ENCODE measurements around the gene BTBD19.
"Not testable (repeated sequence)": the region's sequence is repeated elsewhere in the genome, so short reads cannot be mapped to it uniquely, and the experiment has no call there.

The BTBD19 gene

DNA sequence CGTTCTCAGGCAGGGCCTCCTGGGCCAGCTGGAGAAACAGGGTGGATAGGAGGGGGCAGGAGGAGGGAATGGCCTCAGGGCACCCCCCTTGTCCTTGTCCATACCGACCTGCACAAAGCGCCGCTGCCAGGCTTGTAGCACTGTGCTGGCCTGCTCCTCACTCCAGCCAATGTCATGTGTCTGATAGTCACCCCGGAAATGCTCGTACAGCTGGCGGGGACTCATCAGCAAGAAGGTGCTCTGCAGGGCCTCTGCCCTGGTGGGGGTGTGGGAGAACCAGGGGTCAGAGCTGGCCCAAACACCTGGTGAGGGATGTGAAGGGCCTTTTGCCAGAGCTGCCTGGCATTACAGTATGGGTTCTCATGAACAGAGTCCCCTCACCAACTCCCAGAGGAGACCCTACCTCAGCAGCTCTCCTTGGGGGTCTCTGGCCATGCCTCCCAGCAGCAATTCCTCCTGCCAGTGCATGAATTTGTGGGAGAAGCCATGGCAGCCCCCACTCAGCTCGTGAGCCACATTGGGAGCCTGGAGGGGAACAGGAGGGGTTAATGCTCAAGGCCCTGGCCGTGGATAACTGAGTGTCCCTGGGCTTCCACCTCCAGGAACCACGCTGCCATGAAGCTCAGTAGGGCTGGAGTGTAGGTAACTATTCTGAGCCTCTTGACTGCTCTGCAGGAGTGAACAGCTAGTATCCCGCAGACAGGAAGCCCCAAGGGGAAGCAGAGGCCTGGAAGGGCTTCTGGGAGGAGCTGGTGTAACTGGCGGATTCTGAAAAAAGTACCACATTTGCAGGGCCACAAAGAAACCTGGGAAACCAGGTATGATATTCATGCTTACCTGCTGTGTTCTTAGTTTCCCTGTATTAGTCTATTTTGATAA is 21.4 kb downstream of the BTBD19 start:
- DNase-seq = no peak

DNA sequence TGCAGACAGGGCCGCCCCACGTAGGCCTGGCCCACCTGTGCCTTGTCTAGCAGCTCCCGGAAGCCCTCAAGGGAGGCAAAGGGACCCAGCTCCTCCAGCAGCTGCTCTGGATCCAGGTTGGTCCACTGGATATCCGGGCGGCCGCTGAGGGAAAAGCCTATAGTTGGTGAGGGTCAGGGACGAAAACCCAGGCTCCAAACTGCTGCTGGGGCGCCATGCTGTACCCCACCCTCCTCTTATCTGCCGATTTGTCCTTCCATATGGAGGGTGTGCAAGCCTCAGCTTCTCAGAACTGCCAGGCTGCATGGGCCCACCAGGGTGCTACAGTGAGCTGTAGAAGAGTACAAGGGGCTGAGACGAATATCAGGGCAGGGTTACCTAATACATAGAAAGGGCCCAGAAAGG is 22.6 kb downstream of the BTBD19 start:
- DNase-seq = no peak

DNA sequence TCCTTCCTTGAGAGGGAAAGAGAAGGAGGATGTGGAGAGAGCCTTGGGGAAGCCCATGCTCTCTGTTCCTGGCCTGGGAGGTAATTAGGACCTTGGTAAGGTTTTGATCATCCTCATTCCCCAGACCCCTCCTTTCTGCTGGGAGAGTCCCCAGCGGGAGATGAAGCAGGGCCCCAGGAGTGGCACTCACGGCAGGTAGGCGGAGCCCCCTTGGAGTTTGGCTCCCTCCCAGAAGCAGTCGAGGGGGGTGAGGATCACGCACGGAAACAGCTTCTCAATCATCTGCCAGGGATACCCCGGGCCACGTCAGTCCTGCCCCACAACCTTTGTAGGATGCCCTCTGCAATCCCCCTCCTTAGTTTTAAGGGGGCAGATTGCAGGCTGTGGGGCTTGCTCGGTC is 23.2 kb downstream of the BTBD19 start:
- DNase-seq = no peak

DNA sequence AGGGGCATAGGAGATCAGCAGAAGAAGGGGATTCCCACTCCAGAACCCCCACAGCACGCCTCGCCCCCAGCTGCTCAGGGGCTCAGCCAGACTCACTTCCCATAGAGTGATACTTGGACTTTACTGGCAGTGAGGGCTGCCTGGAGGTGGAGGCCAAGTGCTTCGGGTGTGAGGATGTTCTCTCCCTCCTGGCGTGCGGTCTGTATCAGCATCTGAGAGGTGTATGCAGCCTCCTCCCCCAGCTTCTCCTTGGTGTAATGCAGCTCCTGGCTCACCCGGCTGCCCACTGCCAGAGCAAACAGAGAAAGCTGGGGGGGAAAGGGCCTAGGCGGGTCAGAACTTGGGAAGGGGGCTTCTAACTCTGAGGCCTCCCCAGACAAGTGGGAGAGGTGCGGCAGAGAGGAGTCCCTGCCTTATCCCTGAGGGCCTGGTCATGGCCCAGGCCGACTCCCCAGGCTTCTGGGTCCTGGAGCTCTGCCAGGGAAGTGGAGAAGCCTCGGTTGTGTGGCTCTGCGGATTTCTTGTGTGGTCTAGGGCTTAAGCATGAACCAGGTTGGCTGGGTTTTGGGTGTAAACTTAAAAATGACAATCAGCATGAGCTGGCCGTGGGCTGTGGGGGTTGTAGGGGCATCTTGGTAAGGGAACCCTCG is 23.9 kb downstream of the BTBD19 start:
- no peak for DNase-seq

DNA sequence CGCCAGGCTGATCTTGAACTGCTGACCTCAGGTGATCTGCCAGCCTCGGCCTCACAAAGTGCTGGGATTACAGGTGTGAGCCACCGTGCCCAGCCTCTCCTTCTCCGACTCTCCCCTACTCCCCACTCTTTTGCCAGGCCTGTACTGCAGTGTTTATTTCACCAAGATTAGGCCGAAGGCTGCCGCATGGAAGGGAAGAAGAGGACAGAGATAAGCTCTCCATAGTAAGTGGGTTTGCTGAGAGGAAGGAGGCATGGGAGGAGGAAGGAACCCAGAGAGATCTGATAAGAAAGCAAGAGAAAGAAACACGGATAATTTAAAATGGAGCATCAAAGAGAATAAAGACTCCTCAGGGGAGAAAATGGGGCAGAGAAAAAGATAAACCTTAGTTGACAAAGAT is 26.0 kb downstream of the BTBD19 start:
- DNase-seq = no peak

DNA sequence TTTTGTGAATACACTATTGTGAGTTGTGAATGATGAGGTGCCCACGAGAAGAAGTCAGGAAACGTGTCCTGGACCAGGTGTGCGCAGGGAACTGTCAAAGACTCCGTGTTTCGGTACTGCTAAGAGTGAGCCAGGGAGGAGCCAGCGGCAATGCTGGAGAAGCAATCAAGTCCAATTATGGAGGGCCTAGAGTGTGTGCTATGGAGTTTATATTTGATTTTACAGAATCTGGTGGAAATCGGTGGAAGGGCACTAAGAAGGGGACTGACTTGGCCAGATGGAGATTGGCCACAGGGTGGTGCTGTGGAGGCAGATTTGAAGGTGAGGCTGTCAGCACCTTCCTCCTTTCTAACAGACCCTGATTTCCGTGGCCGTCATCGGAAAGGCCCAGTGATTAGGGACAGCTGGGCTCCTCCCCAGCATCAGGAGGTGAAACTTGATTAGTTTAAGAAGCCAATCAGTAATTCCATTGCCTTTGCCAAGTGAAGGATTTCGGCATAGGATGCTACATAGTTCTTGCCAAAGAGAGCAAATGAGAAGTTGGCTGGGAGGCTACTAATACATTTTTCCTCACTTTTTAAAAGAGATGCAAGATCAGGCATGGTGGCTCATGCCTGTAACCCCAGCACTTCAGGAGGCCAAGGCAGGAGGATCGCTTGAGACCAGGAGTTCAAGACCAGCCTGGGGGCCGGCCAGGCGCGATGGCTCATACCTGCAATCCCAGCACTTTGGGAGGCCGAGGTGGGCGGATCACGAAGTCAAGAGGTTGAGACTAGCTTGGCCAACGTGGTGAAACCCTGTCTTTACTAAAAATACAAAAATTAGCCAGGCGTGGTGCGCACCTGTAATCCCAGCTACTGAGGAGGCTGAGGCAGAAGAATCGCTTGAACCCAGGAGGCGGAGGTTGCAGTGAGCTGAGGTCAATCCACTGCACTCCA is 27.7 kb downstream of the BTBD19 start:
- peak; percentile 91 for DNase-seq

DNA sequence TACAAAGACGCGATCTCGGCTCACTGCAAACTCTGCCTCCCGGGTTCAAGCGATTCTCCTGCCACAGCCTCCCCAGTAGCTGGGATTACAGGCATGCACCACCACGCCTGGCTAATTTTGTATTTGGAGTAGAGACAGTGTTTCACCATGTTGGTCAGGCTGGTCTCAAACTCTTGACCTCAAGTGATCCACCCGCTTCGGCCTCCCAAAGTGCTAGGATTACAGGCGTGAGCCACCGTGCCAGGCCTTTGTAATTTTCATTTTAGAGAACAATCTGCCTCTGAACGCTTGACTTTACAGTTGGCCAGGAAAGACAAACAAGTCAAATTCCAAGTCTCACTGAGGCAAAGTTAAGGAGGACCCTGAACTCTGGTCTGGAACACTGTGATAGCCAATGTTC is 30.0 kb downstream of the BTBD19 start:
- DNase-seq = not testable (repeated sequence)

DNA sequence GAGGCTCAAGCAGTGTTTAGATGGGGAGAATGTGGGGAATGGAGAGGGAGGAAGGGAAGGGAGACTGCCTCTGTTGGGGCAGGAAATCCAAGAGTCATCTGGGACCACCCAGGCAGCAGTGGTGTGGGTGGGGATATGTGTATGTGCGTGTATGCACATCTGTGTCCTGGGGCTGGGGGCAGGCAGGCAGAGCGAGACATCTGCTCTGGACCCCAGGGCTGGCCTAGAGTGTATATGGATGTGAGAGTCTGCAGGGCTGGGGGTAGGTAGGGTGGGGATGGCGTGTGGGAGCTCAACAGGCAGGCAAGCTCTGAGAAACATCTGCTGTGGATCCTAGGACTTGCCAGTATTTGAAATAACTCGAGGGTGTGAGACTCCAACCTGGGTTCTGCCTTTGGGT is 31.3 kb downstream of the BTBD19 start:
- no peak for DNase-seq

DNA sequence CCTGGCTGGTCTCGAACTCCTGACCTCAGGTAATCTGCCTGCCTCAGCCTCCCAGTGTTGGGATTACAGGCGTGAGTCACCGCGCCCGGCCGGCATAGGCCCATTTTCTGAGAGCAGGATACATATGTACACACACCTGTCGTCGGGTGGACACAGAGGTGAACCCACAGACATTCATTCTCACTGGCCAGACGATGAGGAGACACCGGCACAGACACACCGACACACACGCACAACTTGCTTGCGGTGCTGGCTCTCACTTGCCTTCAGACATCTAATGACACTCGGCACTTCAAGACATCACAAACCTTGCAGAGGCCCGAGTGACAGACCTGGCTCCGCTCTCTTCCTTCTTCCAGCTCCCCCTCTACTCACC is 34.2 kb downstream of the BTBD19 start:
- DNase-seq = no peak

DNA sequence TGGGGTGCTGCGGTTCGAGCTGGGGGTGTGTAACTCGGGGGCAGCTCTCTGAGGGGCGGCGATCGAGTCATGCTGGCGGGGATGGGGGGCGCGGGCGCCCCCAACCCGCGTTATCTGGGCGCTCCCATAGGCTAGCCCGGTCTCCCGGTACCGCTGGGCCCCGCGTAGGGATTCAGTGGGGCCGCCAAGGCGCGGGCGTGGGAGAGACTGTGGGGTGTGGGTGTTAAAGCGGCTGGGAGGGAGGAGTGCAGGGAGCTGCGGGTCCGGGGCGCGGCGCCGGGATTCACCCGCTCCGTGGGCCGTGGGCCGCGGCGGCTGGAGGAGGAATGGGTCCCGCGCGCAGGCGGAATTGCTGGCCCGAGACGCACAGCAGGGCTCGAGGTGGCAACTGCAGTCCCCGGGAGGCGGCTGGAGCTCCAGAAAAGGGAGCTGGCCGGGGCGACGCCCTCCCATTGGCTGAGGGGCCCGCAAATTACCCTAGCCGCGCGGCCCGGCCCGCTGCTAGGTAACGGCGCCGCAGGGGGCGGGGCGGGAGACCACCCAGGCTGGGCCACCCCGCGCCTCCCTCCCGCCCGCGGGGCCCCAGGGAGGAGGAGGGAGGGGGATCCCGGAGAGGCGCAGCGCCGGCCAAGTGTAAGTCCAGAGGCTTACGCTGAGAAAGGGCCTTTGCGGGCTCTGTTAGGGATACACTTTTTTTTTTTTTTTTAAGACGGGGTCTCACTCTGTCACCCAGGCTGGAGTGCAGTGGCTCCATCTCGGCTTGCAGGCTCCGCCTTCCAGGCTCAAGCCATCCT is 34.7 kb downstream of the BTBD19 start, which contains the start of gene PTCH2:
Gene PTCH2 (minus strand): TSS at position 392 of the 794 bp plus-strand sequence. CDS start 321 bp downstream, at position 71.
- peak; percentile 21 for DNase-seq

DNA sequence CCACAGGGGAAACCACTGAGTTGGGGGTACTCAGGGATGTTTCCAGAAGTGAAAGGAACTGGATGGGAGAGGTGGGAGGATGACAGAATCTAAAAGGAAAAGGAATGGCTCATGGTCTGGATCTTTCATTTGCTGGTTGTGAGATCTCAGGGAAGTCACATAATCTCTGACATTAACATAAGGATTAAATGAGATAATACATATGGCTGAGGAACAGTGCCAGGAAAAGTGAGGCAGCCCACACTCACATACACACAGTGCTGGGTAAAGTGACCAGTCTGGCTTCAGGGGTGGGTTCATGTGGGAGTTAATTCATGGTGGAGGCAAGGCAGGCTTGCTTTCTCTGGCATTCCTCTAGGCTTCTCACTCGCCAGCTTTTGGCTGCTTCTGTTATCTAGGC is 38.7 kb downstream of the BTBD19 start:
- no peak for DNase-seq

DNA sequence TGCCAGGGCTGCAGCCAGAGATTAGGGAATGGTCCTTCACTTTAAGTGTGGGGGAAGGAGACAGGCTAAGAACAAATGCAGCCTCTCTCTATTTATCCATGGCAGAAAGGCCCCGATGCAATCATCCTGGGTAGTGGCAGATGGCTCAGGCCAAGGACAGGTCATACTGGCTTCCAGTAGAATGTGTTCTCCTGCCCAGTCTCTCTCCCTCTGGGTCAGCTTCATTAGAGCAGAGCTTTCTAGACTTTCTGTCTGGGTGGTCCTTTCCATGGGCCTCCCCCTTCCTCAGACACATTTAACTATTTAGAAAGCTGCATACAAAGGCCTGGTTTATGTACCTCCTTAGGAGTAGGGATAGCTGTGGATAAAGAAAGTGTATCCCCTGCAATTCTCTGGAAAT is 39.5 kb downstream of the BTBD19 start:
- no peak for DNase-seq

DNA sequence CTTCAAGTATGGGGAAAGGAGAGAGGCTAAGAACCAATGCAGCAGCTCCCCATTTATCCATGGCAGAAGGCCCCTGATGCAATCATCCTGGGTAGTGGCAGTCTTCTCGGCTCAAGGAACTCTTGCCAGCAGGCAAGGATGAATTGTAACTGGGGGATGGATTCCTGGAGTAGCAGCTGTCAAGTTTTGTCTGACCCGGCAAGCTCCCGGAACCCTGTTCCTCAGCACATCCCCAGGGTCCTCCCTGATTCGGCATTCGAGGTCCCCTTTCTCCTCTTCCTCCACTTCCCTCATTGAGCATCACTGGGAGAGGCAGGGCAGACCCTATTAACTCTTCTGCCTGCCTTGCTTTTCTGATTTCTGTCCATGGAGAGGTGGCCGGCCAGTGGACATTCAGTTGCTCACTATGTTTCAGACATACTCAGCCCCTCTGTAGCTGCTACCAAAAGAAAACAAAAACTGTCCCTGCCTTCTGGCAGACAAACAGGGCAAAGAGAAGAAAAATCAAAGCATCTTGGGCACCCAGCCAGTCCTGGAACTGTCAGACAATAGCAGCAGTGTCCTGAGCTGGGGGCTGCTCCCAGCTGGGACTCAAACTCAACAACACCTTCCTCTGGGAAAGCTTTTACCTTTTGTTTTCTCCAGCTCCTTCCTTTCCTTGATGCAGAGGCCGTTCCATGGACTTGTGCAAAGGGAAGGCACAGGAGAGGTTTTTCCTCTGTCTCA is 40.3 kb downstream of the BTBD19 start:
- no peak for DNase-seq

DNA sequence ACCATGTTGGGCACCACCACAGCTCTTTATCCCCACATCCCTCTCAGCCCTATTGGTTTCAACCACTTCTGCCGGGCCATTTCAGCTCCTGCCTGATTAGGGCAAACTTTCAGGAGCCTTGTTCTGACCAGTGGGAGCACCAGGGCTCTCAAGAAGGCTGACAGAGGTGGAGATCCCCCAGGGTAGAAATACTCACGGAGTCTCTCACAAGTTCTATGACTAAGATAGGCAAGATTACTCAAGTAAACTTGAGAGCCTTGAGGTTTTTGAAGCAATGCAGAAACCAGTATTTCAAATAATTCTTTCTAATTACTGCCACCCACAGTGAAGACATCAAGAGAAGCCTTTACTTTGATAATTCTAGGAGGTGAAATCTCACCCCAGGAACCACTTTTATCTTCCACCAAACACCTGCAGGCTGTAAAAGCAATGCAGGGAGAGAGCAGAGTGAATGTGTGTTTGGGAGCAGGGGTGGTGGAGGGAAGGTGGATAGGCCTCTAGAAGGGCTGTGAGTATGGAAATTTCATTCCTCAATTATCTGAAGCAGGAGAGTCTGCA is 41.3 kb downstream of the BTBD19 start:
- DNase-seq = no peak

DNA sequence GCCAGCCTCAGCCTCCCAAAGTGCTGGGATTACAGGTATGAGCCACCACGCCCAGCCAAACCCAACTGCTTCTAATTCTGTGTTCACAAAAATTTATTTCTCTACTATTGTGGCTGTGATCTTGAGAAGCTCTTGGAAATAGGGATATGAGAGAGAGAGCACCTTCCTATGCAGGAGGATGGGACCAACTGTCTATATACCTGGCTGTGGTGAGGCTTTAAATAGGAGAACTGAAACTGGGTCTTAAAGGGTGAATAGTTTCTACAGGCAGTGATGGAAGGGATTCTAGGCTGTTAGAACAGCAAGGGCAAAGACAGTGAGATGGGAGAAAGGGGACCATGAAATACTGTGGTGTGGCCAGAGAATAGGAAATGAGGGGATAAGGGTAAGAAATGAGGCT is 43.0 kb downstream of the BTBD19 start:
- DNase-seq = no peak

DNA sequence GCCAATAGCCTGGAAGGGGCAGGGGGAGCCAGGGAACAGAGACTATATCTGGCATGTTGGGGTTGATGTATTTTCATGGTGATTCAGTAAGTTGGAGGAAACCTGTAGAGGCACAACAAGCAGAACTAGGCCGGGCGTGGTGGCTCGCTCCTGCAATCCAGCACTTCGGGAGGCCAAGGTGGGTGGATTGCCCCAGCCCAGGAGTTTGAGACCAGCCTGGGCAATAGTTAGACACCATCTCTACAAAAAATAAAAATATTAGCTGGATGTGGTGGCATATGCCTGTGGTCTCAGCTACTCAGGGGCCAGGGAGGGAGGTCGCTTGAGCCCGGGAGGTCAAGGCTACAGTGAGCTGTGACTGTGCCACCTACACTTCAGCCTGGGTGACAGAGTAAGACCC is 44.9 kb downstream of the BTBD19 start:
- DNase-seq = no peak

DNA sequence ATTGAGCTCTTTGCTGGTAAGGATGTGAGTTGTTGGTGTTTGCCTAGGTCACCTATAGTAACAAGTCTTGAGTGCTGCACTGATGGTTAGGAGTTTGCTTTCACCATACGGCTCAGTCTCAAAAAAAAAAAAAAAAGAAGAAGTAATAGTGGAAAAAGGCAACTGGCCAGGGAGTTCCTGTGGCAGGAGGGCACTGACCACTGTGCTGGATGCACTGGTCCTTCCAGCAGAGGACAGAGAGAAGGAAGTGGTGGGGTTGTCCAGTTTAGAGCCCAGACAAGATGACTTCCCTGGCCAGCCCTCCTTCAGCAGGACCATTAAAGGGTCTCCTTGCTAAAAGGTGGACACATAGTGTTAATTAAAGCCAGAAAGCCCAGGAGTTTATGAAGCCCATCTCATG is 46.6 kb downstream of the BTBD19 start:
- DNase-seq = no peak

DNA sequence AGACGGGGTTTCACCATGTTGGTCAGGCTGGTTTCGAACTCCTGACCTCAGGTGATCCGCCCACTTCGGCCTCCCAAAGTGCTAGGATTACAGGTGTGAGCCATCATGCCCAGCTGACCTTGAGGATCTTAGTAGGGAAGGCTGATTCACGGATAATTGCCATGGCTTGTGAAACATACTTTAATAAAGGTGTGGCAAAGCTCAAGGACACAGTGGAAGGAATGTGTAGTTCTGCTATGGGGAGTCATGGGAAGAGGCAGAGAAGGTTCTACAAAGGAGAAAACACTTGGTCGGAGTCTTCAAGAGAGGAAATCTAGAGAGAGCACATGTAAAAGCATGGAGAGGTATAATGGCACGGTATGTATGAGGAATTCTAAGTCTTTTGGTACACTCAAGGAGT is 47.4 kb downstream of the BTBD19 start:
- no peak for DNase-seq

DNA sequence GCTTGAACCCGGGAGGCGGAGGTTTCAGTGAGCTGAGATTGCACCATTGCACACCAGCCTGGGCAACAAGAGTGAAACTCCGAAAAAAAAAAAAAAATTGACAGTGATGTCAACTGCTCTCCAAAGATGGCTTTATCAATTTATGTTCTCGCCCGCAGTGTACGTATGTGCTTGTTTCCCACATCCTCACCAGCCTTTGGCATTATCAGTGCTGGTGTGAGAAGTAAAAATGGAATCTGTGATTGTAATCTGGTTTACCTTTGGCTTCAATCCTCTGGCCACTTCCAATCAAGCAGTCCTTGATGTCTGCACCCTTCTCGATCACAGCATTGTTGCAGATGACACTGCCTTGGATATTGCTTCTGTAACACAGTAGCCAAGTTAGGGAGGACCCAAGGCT is 49.1 kb downstream of the BTBD19 start:
- DNase-seq = no peak

DNA sequence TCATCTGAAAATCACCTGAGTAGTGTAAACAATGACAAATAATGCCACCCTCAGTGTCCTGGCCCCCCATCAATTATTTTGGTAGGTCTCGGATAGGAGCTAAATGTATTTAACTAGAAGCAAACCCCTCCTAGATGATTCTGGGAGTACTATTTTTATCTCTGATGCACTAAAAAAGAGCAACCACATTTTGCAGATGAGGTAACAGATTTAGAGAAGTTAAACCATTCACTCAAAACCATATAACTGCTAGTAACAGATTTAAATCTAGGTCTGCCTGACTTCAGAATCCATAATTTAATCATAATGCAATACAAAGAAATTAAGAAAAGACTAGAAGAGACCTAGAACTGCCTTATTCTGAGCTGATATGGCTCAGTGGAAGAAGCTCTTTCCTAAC is 52.0 kb downstream of the BTBD19 start:
- DNase-seq = no peak

DNA sequence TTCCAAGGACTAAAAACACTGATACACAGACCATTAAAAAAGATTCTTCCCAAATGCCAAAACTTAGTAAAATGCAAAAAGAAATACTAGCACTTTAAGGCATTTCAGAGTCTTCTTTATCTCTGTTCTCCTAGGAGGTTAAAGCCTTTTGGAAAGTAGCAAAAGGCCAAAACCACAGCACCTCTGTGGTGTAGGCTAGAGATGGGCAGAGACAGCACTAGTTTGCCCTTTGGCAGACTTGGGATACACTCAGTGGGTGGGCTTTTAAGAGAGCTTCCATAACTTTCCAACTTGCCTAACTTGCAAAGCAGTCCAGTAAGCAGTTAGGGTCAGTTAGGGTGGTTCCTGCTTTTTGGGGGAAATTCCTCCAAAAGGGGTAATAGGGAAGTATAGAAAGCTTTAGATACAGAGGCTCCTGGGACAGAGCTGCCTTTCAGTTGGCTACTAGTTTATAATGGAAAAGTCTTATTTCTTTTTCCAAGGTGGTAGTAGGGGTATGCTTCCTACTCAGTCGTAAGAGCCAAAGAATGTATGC is 52.6 kb downstream of the BTBD19 start:
- no peak for DNase-seq

Data from activated CD4-positive, alpha-beta T cell treated with anti-CD3 and anti-CD28 coated beads, Interleukin-10, Interleukin-2, amounts not matched to agents 100 ng/mL and 50 ng/mL, durations not matched to agents 16 hours and 8 hours (primary cell).